Thyroid gland (tissue), 4 donors: Measurements from ENCODE around the gene AOAH.

Experiments
- CTCF ChIP-seq, 6 experiments: fragments of 200-600 bp in 3 of 6; fragments of 450-650 bp in 3 of 6; sonication (generic) in 3 of 6; IDR thresholded peaks; one replicate each; pipeline ENCODE4 v1.5.1; 2016 to 2019; ENCODE audit warnings: antibody characterized with exemption in 6 of 6, mild to moderate bottlenecking in 2 of 6, inconsistent platforms in 1 of 6, moderate library complexity in 1 of 6
- POLR2A ChIP-seq, 2 donors: fragments of 450-650 bp; IDR thresholded peaks; one replicate each; pipeline ENCODE4 v1.6.1; 2017; ENCODE audit warnings: antibody characterized with exemption in 2 of 2, mild to moderate bottlenecking in 2 of 2, moderate library complexity in 1 of 2

GRCh38 chr7:36758879-36759278, 34.6 kb upstream of the AOAH start:
- TF ChIP-seq CTCF (IDR thresholded peaks at IDR 0.05) = no peak
- TF ChIP-seq POLR2A (IDR thresholded peaks at IDR 0.05) = no peak
